PFSK-1 (cell line): Measurements from ENCODE around the gene GABBR2.

Source experiments
- POLR2AphosphoS5 ChIP-seq: IDR thresholded peaks from 2 replicates; pipeline ENCODE4 v1.6.1; 2012; ENCODE audit warnings: low read depth, mild to moderate bottlenecking, control low read depth, low read length, moderate library complexity
- TF ChIP-seq, protein P1 (sequence below), 2 experiments: IDR thresholded peaks; 2 replicates each; pipeline versions ENCODE4 v1.6.1 to v1.8.0; 2011 to 2012; ENCODE audit warnings: low read depth in 2 of 2, low read length in 2 of 2, control low read depth in 1 of 2, inconsistent platforms in 1 of 2, mild to moderate bottlenecking in 1 of 2, moderate library complexity in 1 of 2; ENCODE audit not compliant: insufficient read depth in 1 of 2

- TF ChIP-seq, protein P1, sequence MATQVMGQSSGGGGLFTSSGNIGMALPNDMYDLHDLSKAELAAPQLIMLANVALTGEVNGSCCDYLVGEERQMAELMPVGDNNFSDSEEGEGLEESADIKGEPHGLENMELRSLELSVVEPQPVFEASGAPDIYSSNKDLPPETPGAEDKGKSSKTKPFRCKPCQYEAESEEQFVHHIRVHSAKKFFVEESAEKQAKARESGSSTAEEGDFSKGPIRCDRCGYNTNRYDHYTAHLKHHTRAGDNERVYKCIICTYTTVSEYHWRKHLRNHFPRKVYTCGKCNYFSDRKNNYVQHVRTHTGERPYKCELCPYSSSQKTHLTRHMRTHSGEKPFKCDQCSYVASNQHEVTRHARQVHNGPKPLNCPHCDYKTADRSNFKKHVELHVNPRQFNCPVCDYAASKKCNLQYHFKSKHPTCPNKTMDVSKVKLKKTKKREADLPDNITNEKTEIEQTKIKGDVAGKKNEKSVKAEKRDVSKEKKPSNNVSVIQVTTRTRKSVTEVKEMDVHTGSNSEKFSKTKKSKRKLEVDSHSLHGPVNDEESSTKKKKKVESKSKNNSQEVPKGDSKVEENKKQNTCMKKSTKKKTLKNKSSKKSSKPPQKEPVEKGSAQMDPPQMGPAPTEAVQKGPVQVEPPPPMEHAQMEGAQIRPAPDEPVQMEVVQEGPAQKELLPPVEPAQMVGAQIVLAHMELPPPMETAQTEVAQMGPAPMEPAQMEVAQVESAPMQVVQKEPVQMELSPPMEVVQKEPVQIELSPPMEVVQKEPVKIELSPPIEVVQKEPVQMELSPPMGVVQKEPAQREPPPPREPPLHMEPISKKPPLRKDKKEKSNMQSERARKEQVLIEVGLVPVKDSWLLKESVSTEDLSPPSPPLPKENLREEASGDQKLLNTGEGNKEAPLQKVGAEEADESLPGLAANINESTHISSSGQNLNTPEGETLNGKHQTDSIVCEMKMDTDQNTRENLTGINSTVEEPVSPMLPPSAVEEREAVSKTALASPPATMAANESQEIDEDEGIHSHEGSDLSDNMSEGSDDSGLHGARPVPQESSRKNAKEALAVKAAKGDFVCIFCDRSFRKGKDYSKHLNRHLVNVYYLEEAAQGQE (IDR thresholded peaks at IDR 0.05; ENCODE audit: insufficient read depth in 1 of 2, low read depth in 2 of 2, low read length in 2 of 2): no peak
- TF ChIP-seq POLR2AphosphoS5: no peak
These were observed 19.8 kb downstream of the GABBR2 start for GRCh38 chr9:98688710-98689495.
